ENCODE results near the gene HELQ.

Gene HELQ

GRCh38 chr4:83364312-83364711 is 91.3 kb downstream of the HELQ start:
- no peak for DNase-seq

- peak; percentile 41 for DNase-seq
Observed at GRCh38 chr4:83362492-83363329, 92.9 kb downstream of the HELQ start.

- DNase-seq, result no peak
Observed at GRCh38 chr4:83361416-83362103, 94.1 kb downstream of the HELQ start.

- no peak for DNase-seq
Observed at GRCh38 chr4:83360018-83360417, 95.6 kb downstream of the HELQ start.

GRCh38 chr4:83358410-83358809 is 97.2 kb downstream of the HELQ start:
- no peak for DNase-seq

Measured in NCI-H1048 (cell line).